Smooth muscle cell (in vitro differentiated cells): ENCODE measurements around the gene PRKCB. TPM values are rescaled to one million over a fixed set of nuclear protein-coding genes. Genes with fewer than 3 reads are reported as not detected.
"Not testable (repeated sequence)": the region's sequence is repeated elsewhere in the genome, so short reads cannot be mapped to it uniquely, and the experiment has no call there.

Source experiments
- DNase-seq: peaks from one replicate; lab custom pipeline; 2025; ENCODE audit not compliant: unreplicated experiment; lab: John Stamatoyannopoulos, UW
- H2AFZ ChIP-seq: fragments of 200-600 bp; sonication (generic); 2 replicates; pipeline ENCODE4 v1.6.0; 2016; ENCODE audit warnings: antibody characterized with exemption, low read depth, mild to moderate bottlenecking
- H3F3A ChIP-seq: fragments of 200-600 bp; sonication (generic); 2 replicates; pipeline ENCODE4 v1.6.0; 2017; ENCODE audit warnings: antibody characterized with exemption, low read depth
- H3K27ac ChIP-seq: fragments of 200-600 bp; sonication (generic); 2 replicates; pipeline ENCODE4 v1.5.1; 2016; ENCODE audit warnings: low read depth, mild to moderate bottlenecking
- H3K27me3 ChIP-seq: fragments of 200-600 bp; sonication (generic); 2 replicates; pipeline ENCODE4 v1.6.1; 2016; ENCODE audit warnings: low read depth, mild to moderate bottlenecking
- H3K36me3 ChIP-seq: fragments of 200-600 bp; sonication (generic); 2 replicates; pipeline ENCODE4 v1.5.1; 2016; ENCODE audit warnings: low read depth
- H3K4me1 ChIP-seq: fragments of 200-600 bp; sonication (generic); 2 replicates; pipeline ENCODE4 v1.5.1; 2016; ENCODE audit warnings: low read depth
- H3K4me2 ChIP-seq: fragments of 200-600 bp; sonication (generic); 2 replicates; pipeline ENCODE4 v1.6.0; 2016; ENCODE audit warnings: mild to moderate bottlenecking
- H3K4me3 ChIP-seq: fragments of 200-600 bp; sonication (generic); 2 replicates; pipeline ENCODE4 v1.5.1; 2016; ENCODE audit warnings: mild to moderate bottlenecking
- H3K79me2 ChIP-seq: fragments of 200-600 bp; sonication (generic); 2 replicates; pipeline ENCODE4 v1.6.0; 2016; ENCODE audit warnings: low read depth, mild to moderate bottlenecking
- H3K9ac ChIP-seq: fragments of 200-600 bp; sonication (generic); 2 replicates; pipeline ENCODE4 v1.6.0; 2016; ENCODE audit warnings: low read depth
- H3K9me3 ChIP-seq: fragments of 200-600 bp; sonication (generic); replicated peaks from 2 replicates; pipeline ENCODE4 v1.5.1; 2016; ENCODE audit warnings: low read depth
- H4K20me1 ChIP-seq: fragments of 200-600 bp; sonication (generic); 2 replicates; pipeline ENCODE4 v1.6.0; 2016; ENCODE audit warnings: low read depth
- WGBS: methylation state at CpG from one replicate; pipeline ENCODE4 v1.1.7; 2016; ENCODE audit warnings: low lambda C conversion rate; 5-methylcytosine and 5-hydroxymethylcytosine counted together
- polyA plus RNA-seq: library from polyadenylated mRNA; unstranded; fragments of >200 nt; fragmentation: Nextera tagmentation; extraction: Ambion mirVana; gene quantifications from 2 replicates; pipeline ENCODE4 v1.2.1, GENCODE V29; 2016
- total RNA-seq: library from RNA; depleted of rRNA; stranded (reverse); fragments of >200 nt; gene quantifications from 2 replicates; pipeline ENCODE4 v1.2.3, GENCODE V29; 2014
- TF ChIP-seq, protein P1 (sequence below): fragments of 200-600 bp; sonication (generic); IDR thresholded peaks from 2 replicates; pipeline ENCODE4 v1.5.1; 2017; ENCODE audit warnings: borderline replicate concordance, mild to moderate bottlenecking, antibody characterized with exemption; ENCODE audit not compliant: insufficient read depth, poor library complexity, severe bottlenecking

The PRKCB gene
- total and polyA plus RNA-seq, 2 experiments from 2014 or later, result 0.36 TPM; not detected in 1

DNA sequence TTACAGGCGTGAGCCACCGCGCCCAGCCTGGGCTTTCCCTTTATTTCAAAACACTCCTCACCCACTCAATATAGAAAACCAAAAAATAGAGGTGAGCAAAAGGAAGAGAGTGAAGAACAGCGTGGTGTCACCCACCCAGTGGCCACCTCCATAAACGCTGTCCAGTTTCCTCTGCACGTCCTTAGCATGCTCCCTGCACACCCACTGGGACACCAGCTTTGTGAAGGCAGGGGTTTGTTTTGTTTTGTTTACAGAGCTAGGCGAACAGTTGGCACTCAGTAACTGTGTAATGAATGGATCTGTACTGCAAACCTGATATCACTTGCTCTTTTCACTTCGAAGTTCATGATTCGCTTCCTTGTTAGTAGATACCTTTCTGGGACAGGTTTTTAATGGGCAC lies 73.0 kb downstream of the PRKCB start:
- no peaks in the 10 kb centered on the region for H3K9me3 ChIP-seq
- H2AFZ ChIP-seq, result no peak overlapping the region
- 85% methylated on average over 9 of the region's 9 CpGs for WGBS
- no peaks in the 10 kb centered on the region for H3K36me3 ChIP-seq
- no peaks in the 10 kb centered on the region for H3K79me2 ChIP-seq
- no peak overlapping the region for H3K9ac ChIP-seq
- peaks cover 9% of the 10 kb centered on the region for H3F3A ChIP-seq
- peaks cover 6% of the 10 kb centered on the region for H3K27me3 ChIP-seq
- no peak for DNase-seq
- peaks cover 9% of the 10 kb centered on the region for H3K4me1 ChIP-seq
- H3K27ac ChIP-seq, result no peak overlapping the region
- TF ChIP-seq, protein P1, sequence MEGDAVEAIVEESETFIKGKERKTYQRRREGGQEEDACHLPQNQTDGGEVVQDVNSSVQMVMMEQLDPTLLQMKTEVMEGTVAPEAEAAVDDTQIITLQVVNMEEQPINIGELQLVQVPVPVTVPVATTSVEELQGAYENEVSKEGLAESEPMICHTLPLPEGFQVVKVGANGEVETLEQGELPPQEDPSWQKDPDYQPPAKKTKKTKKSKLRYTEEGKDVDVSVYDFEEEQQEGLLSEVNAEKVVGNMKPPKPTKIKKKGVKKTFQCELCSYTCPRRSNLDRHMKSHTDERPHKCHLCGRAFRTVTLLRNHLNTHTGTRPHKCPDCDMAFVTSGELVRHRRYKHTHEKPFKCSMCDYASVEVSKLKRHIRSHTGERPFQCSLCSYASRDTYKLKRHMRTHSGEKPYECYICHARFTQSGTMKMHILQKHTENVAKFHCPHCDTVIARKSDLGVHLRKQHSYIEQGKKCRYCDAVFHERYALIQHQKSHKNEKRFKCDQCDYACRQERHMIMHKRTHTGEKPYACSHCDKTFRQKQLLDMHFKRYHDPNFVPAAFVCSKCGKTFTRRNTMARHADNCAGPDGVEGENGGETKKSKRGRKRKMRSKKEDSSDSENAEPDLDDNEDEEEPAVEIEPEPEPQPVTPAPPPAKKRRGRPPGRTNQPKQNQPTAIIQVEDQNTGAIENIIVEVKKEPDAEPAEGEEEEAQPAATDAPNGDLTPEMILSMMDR, result no peak
- no peak overlapping the region for H3K4me2 ChIP-seq
- H4K20me1 ChIP-seq, result no peaks in the 10 kb centered on the region
- no peak overlapping the region for H3K4me3 ChIP-seq

DNA sequence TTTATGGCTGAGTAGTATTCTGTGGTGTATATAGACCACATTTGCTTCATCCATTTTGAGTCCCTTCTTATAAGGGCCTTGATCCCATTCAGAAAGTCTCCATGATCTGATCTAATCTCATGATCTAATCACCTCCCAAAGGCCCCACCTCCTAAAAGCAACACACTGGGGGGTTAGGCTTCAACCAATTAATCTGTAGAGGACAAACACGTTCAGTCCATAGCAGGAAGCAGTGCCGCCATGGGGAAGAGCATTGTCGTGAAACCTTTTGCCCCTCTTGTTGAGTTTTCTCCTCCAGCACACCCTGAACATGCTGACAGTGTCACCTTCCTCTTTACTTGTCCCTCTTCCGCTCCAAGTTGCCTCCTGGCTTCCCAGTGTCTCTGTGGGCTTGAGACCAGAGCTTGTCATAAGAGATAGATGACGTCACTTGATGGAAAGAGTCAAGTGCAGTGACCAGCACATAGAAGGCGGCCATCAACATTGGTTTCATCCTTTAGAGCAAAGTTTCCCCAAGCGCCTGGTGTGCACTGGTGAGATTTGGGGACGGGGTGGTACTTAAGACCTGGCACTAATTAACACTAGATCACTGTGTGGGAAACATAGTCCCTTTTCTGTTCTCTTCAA lies 74.1 kb downstream of the PRKCB start:
- Histone ChIP-seq H2AFZ (no peak overlapping the region), H3K79me2 (no peaks in the 10 kb centered on the region), H3K4me1 (peaks cover 4% of the 10 kb centered on the region), H3K4me2 (no peak overlapping the region), H4K20me1 (no peaks in the 10 kb centered on the region), H3K4me3 (no peak overlapping the region), H3K27ac (no peak overlapping the region), H3K36me3 (no peaks in the 10 kb centered on the region), H3K9ac (no peak overlapping the region), H3K9me3 (no peaks in the 10 kb centered on the region), H3F3A (peaks cover 6% of the 10 kb centered on the region), H3K27me3 (peaks cover 13% of the 10 kb centered on the region)
- no peak for DNase-seq
- TF ChIP-seq, protein P1, result no peak
- WGBS, result 88% methylated on average over 8 of the region's 8 CpGs

DNA sequence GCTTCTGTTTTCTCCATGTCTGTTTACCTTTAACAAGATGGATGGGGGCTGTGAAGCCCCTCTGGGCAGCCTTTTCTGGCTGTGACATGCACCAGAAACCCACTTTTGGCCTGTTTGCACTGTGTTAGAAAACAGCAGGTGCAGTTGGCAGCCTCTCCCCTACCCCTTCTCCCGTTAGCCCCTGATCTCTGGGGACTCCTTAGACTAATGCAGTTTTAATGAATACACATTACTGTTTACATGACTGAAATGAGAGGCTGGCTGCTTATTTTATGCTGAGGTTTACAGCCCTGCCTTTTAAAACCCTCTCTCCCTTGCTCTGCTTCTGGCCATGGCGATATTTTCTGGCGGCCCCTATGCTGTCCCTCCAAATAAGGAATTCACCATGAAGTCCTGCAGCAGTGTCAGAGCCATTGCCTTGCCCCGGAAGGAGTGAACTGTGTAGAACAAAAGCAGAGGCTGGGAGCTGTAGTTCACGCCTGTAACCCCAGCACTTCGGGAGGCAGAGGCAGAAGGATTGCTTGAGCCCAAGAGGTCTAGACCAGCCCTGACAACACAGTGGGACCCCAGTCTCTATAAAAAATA lies 79.3 kb downstream of the PRKCB start:
- Histone ChIP-seq H3K4me2 (no peak overlapping the region), H3K4me1 (no peaks in the 10 kb centered on the region), H3F3A (no peaks in the 10 kb centered on the region), H3K9ac (no peak overlapping the region), H3K4me3 (no peak overlapping the region), H3K9me3 (no peaks in the 10 kb centered on the region), H3K27ac (no peak overlapping the region), H3K36me3 (no peaks in the 10 kb centered on the region), H3K79me2 (no peaks in the 10 kb centered on the region), H3K27me3 (peaks cover 24% of the 10 kb centered on the region), H4K20me1 (no peaks in the 10 kb centered on the region), H2AFZ (no peak overlapping the region)
- WGBS, result 77% methylated on average over 6 of the region's 6 CpGs
- no peak for DNase-seq
- TF ChIP-seq, protein P1, result no peak

DNA sequence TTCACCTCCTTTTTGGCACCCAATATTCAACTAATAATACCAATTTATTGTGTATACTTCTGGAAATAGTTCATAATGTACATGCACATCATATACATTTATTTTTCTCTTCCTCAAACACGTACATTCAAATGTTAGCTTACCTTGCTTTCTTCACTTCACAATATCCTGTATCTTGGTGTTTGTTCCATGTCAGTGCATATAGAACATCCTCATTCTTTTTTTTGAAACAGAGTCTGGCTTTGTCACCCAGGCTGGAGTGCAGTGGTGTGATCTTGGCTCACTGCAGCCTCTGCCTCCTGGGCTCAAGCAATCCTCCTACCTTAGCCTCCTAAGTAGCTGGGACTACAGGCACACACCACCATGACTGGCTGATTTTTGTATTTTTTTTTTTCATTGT lies 80.8 kb downstream of the PRKCB start:
- H3K9me3 ChIP-seq, H3F3A ChIP-seq, H3K79me2 ChIP-seq, H3K36me3 ChIP-seq, H3K4me3 ChIP-seq, H3K4me1 ChIP-seq, H3K9ac ChIP-seq, DNase-seq, H2AFZ ChIP-seq, H3K4me2 ChIP-seq, H4K20me1 ChIP-seq, H3K27ac ChIP-seq: not testable (repeated sequence)
- WGBS, result 73% methylated on average over 1 of the region's 1 CpG
- peaks cover 25% of the 10 kb centered on the region for H3K27me3 ChIP-seq
